ENCODE data around the gene TMEM235. TPM values are rescaled to one million over a fixed set of nuclear protein-coding genes. Genes with fewer than 3 reads are reported as not detected.
"Not testable (repeated sequence)": the region's sequence is repeated elsewhere in the genome, so short reads cannot be mapped to it uniquely, and the experiment has no call there.

The TMEM235 gene
- total and polyA plus RNA-seq, 2 donors (not counting 3 experiments of a cell fraction or from before 2014, with no cell fraction given) = 0.04 to 0.38 TPM

DNA sequence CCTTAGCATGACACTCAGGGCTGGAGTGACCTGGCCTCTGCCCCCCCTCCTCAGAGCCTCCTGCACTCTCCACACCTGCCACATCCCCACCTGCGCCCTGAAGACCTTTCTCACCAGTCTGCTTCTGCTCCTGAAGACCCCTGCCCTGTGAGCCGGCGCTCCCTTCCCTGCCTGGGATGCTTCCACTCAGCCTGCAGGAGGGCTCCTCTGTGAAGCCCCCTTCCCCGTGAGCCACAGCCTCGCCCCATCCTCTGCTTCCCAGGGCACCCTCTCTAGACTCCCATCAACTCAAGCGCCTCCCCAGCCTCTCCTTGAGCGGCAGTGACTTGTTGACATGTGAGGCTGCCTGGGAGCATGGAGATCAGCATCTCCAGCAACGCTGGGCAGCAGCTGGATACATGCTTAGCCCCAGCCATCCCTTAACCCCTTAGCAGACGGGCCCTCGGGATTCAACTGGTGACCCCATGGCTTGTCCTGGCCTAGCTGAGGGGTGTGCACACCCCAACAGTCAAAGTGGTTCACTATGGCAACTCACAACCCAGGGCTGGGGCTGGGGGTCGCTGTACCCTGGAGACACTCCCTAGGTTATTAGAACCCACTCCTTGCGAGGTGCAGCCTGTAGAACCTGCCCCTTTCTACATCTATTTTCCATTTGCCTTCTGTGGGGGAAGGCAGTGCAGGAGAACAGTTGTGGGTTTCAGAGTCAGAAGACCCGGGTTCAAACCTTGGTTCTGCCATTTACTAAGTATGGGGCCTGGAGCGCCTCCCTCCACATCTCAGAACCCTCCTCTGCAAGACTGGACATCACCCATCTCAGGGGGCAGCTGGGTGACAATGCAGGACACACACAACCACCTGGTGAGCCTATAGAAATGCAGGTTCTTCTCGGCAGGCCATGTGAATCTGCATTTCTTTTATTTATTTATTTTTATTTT lies 21.5 kb downstream of the TMEM235 start:
- intact Hi-C loops (cut with micrococcal nuclease) = loop anchor here (5.0 to 10.0 kb wide), 2 partner anchors 126 to 452 kb away; partner anchors contain the start of gene TMC6
- TF ChIP-seq FOS (IDR thresholded peaks at IDR 0.05; ENCODE audit: borderline replicate concordance, insufficient read depth, low read length) = no peak
- no peak for TF ChIP-seq JUN (IDR thresholded peaks at IDR 0.05; ENCODE audit: borderline replicate concordance, insufficient read depth, insufficient read length, low read depth)
- TF ChIP-seq POLR2AphosphoS5 (IDR thresholded peaks at IDR 0.05; ENCODE audit: insufficient read depth, low read depth, low read length) = no peak
- TF ChIP-seq MAX (IDR thresholded peaks at IDR 0.05; ENCODE audit: insufficient read depth, insufficient read length) = no peak
- no peak for TF ChIP-seq MYC (IDR thresholded peaks at IDR 0.05; ENCODE audit: low read depth, low read length)
- no peak for TF ChIP-seq POLR2A (IDR thresholded peaks at IDR 0.05; ENCODE audit: low read depth, low read length)
- TF ChIP-seq EZH2 (IDR thresholded peaks at IDR 0.05; ENCODE audit: borderline replicate concordance, low read depth, low read length, severe bottlenecking) = no peak
- TF ChIP-seq CTCF (IDR thresholded peaks at IDR 0.05; ENCODE audit: extremely low read depth in 1 of 2, insufficient read depth in 1 of 2, low read depth in 1 of 2, low read length in 2 of 2) = no peak
- no peak for TF ChIP-seq GATA2 (IDR thresholded peaks at IDR 0.05; ENCODE audit: insufficient read depth, insufficient read length, low read depth, low read length)
- peaks cover 4% of the 10 kb centered on the region for H3K4me1 ChIP-seq (ENCODE audit: control insufficient read depth, extremely low read depth, insufficient read depth, low read length)
- DNase-seq (ENCODE audit: low read depth, low spot score) = no peak
- H3K9ac ChIP-seq (replicated peaks; ENCODE audit: extremely low read depth, insufficient read depth, low read length) = no peak overlapping the region
- H3K9me1 ChIP-seq (replicated peaks; ENCODE audit: control insufficient read depth, extremely low read depth, insufficient read depth, low read length) = no peaks in the 10 kb centered on the region
- H3K79me2 ChIP-seq (ENCODE audit: control insufficient read depth, insufficient read depth, low read length) = no peaks in the 10 kb centered on the region
- ChIA-PET CTCF (no interaction called here), POLR2A (no interaction called here)
- H3K27me3 ChIP-seq (ENCODE audit: control insufficient read depth in 2 of 2, insufficient read depth in 2 of 2, low read length in 2 of 2) = no peaks in the 10 kb centered on the region
- no peaks in the 10 kb centered on the region for H4K20me1 ChIP-seq (replicated peaks; ENCODE audit: control insufficient read depth, extremely low read depth, insufficient read depth, low read length)
- H3K9me3 ChIP-seq (replicated peaks; ENCODE audit: control insufficient read depth, insufficient read depth, low read length) = no peaks in the 10 kb centered on the region
- H3K27ac ChIP-seq (ENCODE audit: insufficient read depth, low read depth, low read length) = no peak overlapping the region
- H3K4me2 ChIP-seq (ENCODE audit: insufficient read depth, low read length) = no peak overlapping the region
- no peaks in the 10 kb centered on the region for H3K36me3 ChIP-seq (ENCODE audit: control insufficient read depth in 2 of 2, extremely low read depth in 1 of 2, insufficient read depth in 2 of 2, low read length in 2 of 2)
- H2AFZ ChIP-seq (ENCODE audit: low read depth, low read length) = no peak overlapping the region
- dilution Hi-C loops (cut with MboI; ENCODE audit: extremely low pct_ligation_motif_present, low sequenced_read_pairs) = no loop called here
- BruUV-seq (replicated peaks) = no TSS peak
- H3K4me3 ChIP-seq (replicated peaks in 1 of 3; ENCODE audit: insufficient read depth in 1 of 3, low read depth in 1 of 3, low read length in 3 of 3) = no peak overlapping the region
- no peak for FAIRE-seq

DNA sequence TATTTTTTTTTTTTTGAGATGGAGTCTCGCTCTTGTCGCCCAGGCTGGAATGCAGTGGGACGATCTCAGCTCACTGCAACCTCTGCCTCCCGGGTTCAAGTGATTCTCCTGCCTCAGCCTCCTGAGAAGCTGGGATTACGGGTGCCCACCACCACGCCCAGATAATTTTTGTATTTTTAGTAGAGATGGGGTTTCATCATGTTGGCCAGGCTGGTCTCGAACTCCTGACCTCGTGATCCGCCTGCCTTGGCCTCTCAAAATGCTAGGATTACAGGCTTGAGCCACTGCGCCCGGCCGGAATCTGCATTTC lies 22.2 kb downstream of the TMEM235 start:
- H3K79me2 ChIP-seq (ENCODE audit: control insufficient read depth, insufficient read depth, low read length); BruUV-seq (replicated peaks); H3K4me1 ChIP-seq (ENCODE audit: control insufficient read depth, extremely low read depth, insufficient read depth, low read length); H3K9me3 ChIP-seq (replicated peaks; ENCODE audit: control insufficient read depth, insufficient read depth, low read length); H3K27ac ChIP-seq (ENCODE audit: insufficient read depth, low read depth, low read length); dilution Hi-C loops (cut with MboI; ENCODE audit: extremely low pct_ligation_motif_present, low sequenced_read_pairs); H3K9me1 ChIP-seq (replicated peaks; ENCODE audit: control insufficient read depth, extremely low read depth, insufficient read depth, low read length); H2AFZ ChIP-seq (ENCODE audit: low read depth, low read length); H3K36me3 ChIP-seq (ENCODE audit: control insufficient read depth in 2 of 2, extremely low read depth in 1 of 2, insufficient read depth in 2 of 2, low read length in 2 of 2); H3K27me3 ChIP-seq (ENCODE audit: control insufficient read depth in 2 of 2, insufficient read depth in 2 of 2, low read length in 2 of 2); CTCF ChIA-PET; H4K20me1 ChIP-seq (replicated peaks; ENCODE audit: control insufficient read depth, extremely low read depth, insufficient read depth, low read length); DNase-seq (ENCODE audit: low read depth, low spot score); POLR2A ChIA-PET; H3K9ac ChIP-seq (replicated peaks; ENCODE audit: extremely low read depth, insufficient read depth, low read length): not testable (repeated sequence)
- peak; percentile 15 for FAIRE-seq
- peak overlapping the region; percentile 73 for H3K4me2 ChIP-seq (ENCODE audit: insufficient read depth, low read length)
- H3K4me3 ChIP-seq (replicated peaks in 1 of 3; ENCODE audit: insufficient read depth in 1 of 3, low read depth in 1 of 3, low read length in 3 of 3) = peak overlapping the region in 1 of 3 experiments; percentile 81
- intact Hi-C loops (cut with micrococcal nuclease) = loop anchor here (5.0 to 10.0 kb wide), 2 partner anchors 126 to 451 kb away; partner anchors contain the start of gene TMC6
